ENCODE data around the gene PLCD3. TPM values are rescaled to one million over a fixed set of nuclear protein-coding genes. Genes with fewer than 3 reads are reported as not detected.

The PLCD3 gene
- total and polyA plus RNA-seq, 9 of the 15 experiments (the other 6 are each of a cell fraction or from before 2014, with no cell fraction given): 0.20 to 22.6 (median 7.5) TPM

GRCh38 chr17:45143767-45144198 lies 11.5 kb upstream of the PLCD3 start (continued):
- TF ChIP-seq ZBTB40 (IDR thresholded peaks at IDR 0.05): no peak
- no peak for TF ChIP-seq ZBTB40 (CRISPR knock-in tag; IDR thresholded peaks at IDR 0.05)
- no peak for TF ChIP-seq ESRRB (CRISPR knock-in tag; IDR thresholded peaks at IDR 0.05; ENCODE audit: borderline replicate concordance)
- TF ChIP-seq HSF4 (CRISPR knock-in tag; IDR thresholded peaks at IDR 0.05; ENCODE audit: borderline replicate concordance): no peak
- no peak for TF ChIP-seq SMAD3 (CRISPR knock-in tag; conservative IDR thresholded peaks at IDR 0.05)
- no peak for TF ChIP-seq FOXM1 (IDR thresholded peaks at IDR 0.05; ENCODE audit: low read depth)
- TF ChIP-seq FOXM1 (CRISPR knock-in tag; IDR thresholded peaks at IDR 0.05; ENCODE audit: low read depth): no peak
- TF ChIP-seq SRSF1 (IDR thresholded peaks at IDR 0.05; ENCODE audit: low read depth, low read length): no peak
- no peak for TF ChIP-seq MIER1 (IDR thresholded peaks at IDR 0.05; ENCODE audit: low read depth)
- TF ChIP-seq CCNT2 (IDR thresholded peaks at IDR 0.05; ENCODE audit: borderline replicate concordance, extremely low read depth, insufficient read length, low read depth, low read length): no peak
- no peak for TF ChIP-seq CBX3 (IDR thresholded peaks at IDR 0.05; ENCODE audit: borderline replicate concordance in 1 of 2, low read length in 2 of 2)

All from K562 (cell line).